Measurements from ENCODE around the gene MAGED4. TPM values are rescaled to one million over a fixed set of nuclear protein-coding genes. Genes with fewer than 3 reads are reported as not detected.
"Not testable (repeated sequence)": the region's sequence is repeated elsewhere in the genome, so short reads cannot be mapped to it uniquely, and the experiment has no call there.

Gene MAGED4
- total RNA-seq: not detected in 2 replicates

- intact Hi-C loops (cut with micrococcal nuclease): not testable (repeated sequence)
Measured at GRCh38 chrX:52184440-52185077, at the start of gene MAGED4. Gene MAGED4, plus strand, starts transcription at chrX:52184888. Its CDS starts 1,035 bp downstream, at chrX:52185923.

- intact Hi-C loops (cut with micrococcal nuclease): no loop called here
Measured at GRCh38 chrX:52138830-52139544, 45.7 kb upstream of the MAGED4 start.

GRCh38 chrX:52139545-52139895 is 45.2 kb upstream of the MAGED4 start:
- intact Hi-C loops (cut with micrococcal nuclease): no loop called here

GRCh38 chrX:52140020-52140419 is 44.7 kb upstream of the MAGED4 start:
- intact Hi-C loops (cut with micrococcal nuclease): no loop called here

- intact Hi-C loops (cut with micrococcal nuclease): not testable (repeated sequence)
Measured at GRCh38 chrX:52150667-52151066, 34.0 kb upstream of the MAGED4 start.

- intact Hi-C loops (cut with micrococcal nuclease): not testable (repeated sequence)
Measured at GRCh38 chrX:52160140-52160539, 24.5 kb upstream of the MAGED4 start.

- intact Hi-C loops (cut with micrococcal nuclease): no loop called here
Measured at GRCh38 chrX:52166840-52167239, 17.8 kb upstream of the MAGED4 start.

GRCh38 chrX:52171055-52171454 is 13.6 kb upstream of the MAGED4 start:
- intact Hi-C loops (cut with micrococcal nuclease): not testable (repeated sequence)

GRCh38 chrX:52185078-52185453 is 378 bp downstream of the MAGED4 start:
- intact Hi-C loops (cut with micrococcal nuclease): not testable (repeated sequence)

GRCh38 chrX:52211405-52211804 is 26.7 kb downstream of the MAGED4 start:
- intact Hi-C loops (cut with micrococcal nuclease): not testable (repeated sequence)

- intact Hi-C loops (cut with micrococcal nuclease): no loop called here
Measured at GRCh38 chrX:52213276-52213675, 28.6 kb downstream of the MAGED4 start.

- intact Hi-C loops (cut with micrococcal nuclease): no loop called here
Measured at GRCh38 chrX:52216541-52216940, 31.9 kb downstream of the MAGED4 start.

- intact Hi-C loops (cut with micrococcal nuclease): no loop called here
Measured at GRCh38 chrX:52217494-52218160, 32.9 kb downstream of the MAGED4 start.

GRCh38 chrX:52220936-52221335 is 36.2 kb downstream of the MAGED4 start:
- intact Hi-C loops (cut with micrococcal nuclease): no loop called here

Other genes starting within 250 kb of the MAGED4 start
- 0.47 and 0.85 TPM in 2 replicates for gene MAGED4B, start 115.7 kb upstream of the MAGED4 start, total RNA-seq
- not detected in 2 replicates for gene XAGE2, start 184.1 kb downstream of the MAGED4 start, total RNA-seq